Parathyroid adenoma (tissue), 2 donors: ENCODE results near the gene VCL.
"Not testable (repeated sequence)": the region's sequence is repeated elsewhere in the genome, so short reads cannot be mapped to it uniquely, and the experiment has no call there.

Source experiments
- H2AFZ ChIP-seq: fragments of 300-600 bp; sonication (generic); one replicate; pipeline ENCODE4 v1.7.0; 2017; ENCODE audit warnings: antibody characterized with exemption, mild to moderate bottlenecking
- H3K27ac ChIP-seq: fragments of 300-600 bp; sonication (generic); one replicate; pipeline ENCODE4 v1.7.0; 2017
- H3K27me3 ChIP-seq: fragments of 300-600 bp; sonication (generic); one replicate; pipeline ENCODE4 v1.7.0; 2017; ENCODE audit warnings: low read length; ENCODE audit not compliant: control insufficient read depth, insufficient read depth
- H3K36me3 ChIP-seq: fragments of 300-600 bp; sonication (generic); one replicate; pipeline ENCODE4 v1.7.0; 2017; ENCODE audit warnings: low read length; ENCODE audit not compliant: control insufficient read depth, insufficient read depth
- H3K4me1 ChIP-seq: fragments of 300-600 bp; sonication (generic); one replicate; pipeline ENCODE4 v1.7.0; 2017; ENCODE audit warnings: control low read depth
- H3K4me2 ChIP-seq: fragments of 300-600 bp; sonication (generic); one replicate; pipeline ENCODE4 v1.7.0; 2017; ENCODE audit warnings: low read length
- H3K4me3 ChIP-seq: fragments of 300-600 bp; sonication (generic); one replicate; pipeline ENCODE4 v1.7.0; 2017; ENCODE audit warnings: low read depth, low read length
- H3K79me2 ChIP-seq: fragments of 300-600 bp; sonication (generic); one replicate; pipeline ENCODE4 v1.7.0; 2017; ENCODE audit warnings: control low read depth
- H3K9ac ChIP-seq: fragments of 300-600 bp; sonication (generic); one replicate; pipeline ENCODE4 v1.7.0; 2017; ENCODE audit warnings: mild to moderate bottlenecking
- H3K9me3 ChIP-seq: fragments of 300-600 bp; sonication (generic); one replicate; pipeline ENCODE4 v1.7.0; 2017; ENCODE audit warnings: low read length; ENCODE audit not compliant: control insufficient read depth
- CTCF ChIP-seq: fragments of 300-600 bp; sonication (generic); IDR thresholded peaks from one replicate; pipeline ENCODE4 v1.7.0; 2017; ENCODE audit warnings: antibody characterized with exemption, mild to moderate bottlenecking
- donor health status: primary hyperparathyroidism.

The VCL gene

GRCh38 chr10:74012480-74012879 is 14.6 kb downstream of the VCL start:
- Histone ChIP-seq H3K27me3 (no peaks in the 10 kb centered on the region), H3K79me2 (peaks cover 31% of the 10 kb centered on the region), H2AFZ (no peak overlapping the region), H3K4me2 (no peak overlapping the region), H3K4me1 (peaks cover 13% of the 10 kb centered on the region), H3K9ac (no peak overlapping the region), H3K4me3 (no peak overlapping the region), H3K27ac (no peak overlapping the region), H3K36me3 (no peaks in the 10 kb centered on the region), H3K9me3 (no peaks in the 10 kb centered on the region)
- no peak for TF ChIP-seq CTCF

- Histone ChIP-seq H3K27ac (no peak overlapping the region), H3K9me3 (no peaks in the 10 kb centered on the region), H3K79me2 (peaks cover 28% of the 10 kb centered on the region), H2AFZ (no peak overlapping the region), H3K27me3 (no peaks in the 10 kb centered on the region), H3K36me3 (no peaks in the 10 kb centered on the region), H3K4me1 (peaks cover 13% of the 10 kb centered on the region), H3K4me3 (no peak overlapping the region), H3K4me2 (no peak overlapping the region), H3K9ac (no peak overlapping the region)
- no peak for TF ChIP-seq CTCF
These were observed 15.1 kb downstream of the VCL start for GRCh38 chr10:74013004-74013403.

- H3K27ac ChIP-seq, H3K36me3 ChIP-seq, H3K4me2 ChIP-seq, H3K27me3 ChIP-seq, H3K4me3 ChIP-seq, H3K9ac ChIP-seq, H2AFZ ChIP-seq, H3K9me3 ChIP-seq: not testable (repeated sequence)
- peaks cover 26% of the 10 kb centered on the region for H3K79me2 ChIP-seq
- H3K4me1 ChIP-seq = peaks cover 13% of the 10 kb centered on the region
These were observed 16.7 kb downstream of the VCL start for GRCh38 chr10:74014574-74014973.

- Histone ChIP-seq H3K27me3 (no peaks in the 10 kb centered on the region), H3K79me2 (peaks cover 10% of the 10 kb centered on the region), H3K4me1 (peaks cover 8% of the 10 kb centered on the region), H3K9ac (no peak overlapping the region), H3K9me3 (no peaks in the 10 kb centered on the region), H3K4me2 (no peak overlapping the region), H2AFZ (no peak overlapping the region), H3K27ac (no peak overlapping the region), H3K36me3 (no peaks in the 10 kb centered on the region), H3K4me3 (no peak overlapping the region)
- no peak for TF ChIP-seq CTCF
These were observed 20.3 kb downstream of the VCL start for GRCh38 chr10:74018241-74018640.

GRCh38 chr10:74021248-74022055 is 23.5 kb downstream of the VCL start:
- Histone ChIP-seq H2AFZ (no peak overlapping the region), H3K4me1 (peaks cover 8% of the 10 kb centered on the region), H3K9ac (no peak overlapping the region)

More at GRCh38 chr10:74021248-74022055, 23.5 kb downstream of the VCL start:
- Histone ChIP-seq H3K27ac (no peak overlapping the region), H3K4me3 (no peak overlapping the region), H3K27me3 (no peaks in the 10 kb centered on the region), H3K9me3 (no peaks in the 10 kb centered on the region), H3K36me3 (no peaks in the 10 kb centered on the region), H3K4me2 (no peak overlapping the region), H3K79me2 (peaks cover 12% of the 10 kb centered on the region)
- no peak for TF ChIP-seq CTCF
